Fibroblast of the aortic adventitia (primary cell): ENCODE data around the gene SYNE1. TPM values are rescaled to one million over a fixed set of nuclear protein-coding genes. Genes with fewer than 3 reads are reported as not detected.

ENCODE experiments used
- DNase-seq: peaks from one replicate; pipeline ENCODE4 v3.0.0-alpha.2; 2010; ENCODE audit warnings: low read depth
- H3K4me3 ChIP-seq: 2 replicates; pipeline ENCODE4 v1.5.1; 2011; ENCODE audit warnings: low read depth, mild to moderate bottlenecking, control low read depth, low read length, moderate library complexity
- CTCF ChIP-seq: IDR thresholded peaks from 2 replicates; pipeline ENCODE4 v1.5.1; 2011; ENCODE audit warnings: mild to moderate bottlenecking, low read length, control low read depth, inconsistent platforms; ENCODE audit not compliant: insufficient read depth
- total RNA-seq: library from RNA; depleted of rRNA; stranded (reverse); fragments of >200 nt; gene quantifications from 2 replicates; pipeline ENCODE4 v1.2.3, GENCODE V29; 2012; ENCODE audit warnings: low replicate concordance

Gene SYNE1
- total RNA-seq, 1 donor, result 193 TPM

GRCh38 chr6:152314483-152314832 lies 322.7 kb downstream of the SYNE1 start:
- TF ChIP-seq CTCF, result peak; percentile 31
- DNase-seq, result no peak

GRCh38 chr6:152313542-152314482 lies 323.4 kb downstream of the SYNE1 start:
- peak; percentile 80 for DNase-seq
- TF ChIP-seq CTCF, result no peak
- no peak overlapping the region for H3K4me3 ChIP-seq

More at GRCh38 chr6:152314483-152314832, 322.7 kb downstream of the SYNE1 start:
- H3K4me3 ChIP-seq, result no peak overlapping the region

GRCh38 chr6:152312434-152312833 lies 324.7 kb downstream of the SYNE1 start:
- no peak overlapping the region for H3K4me3 ChIP-seq
- no peak for TF ChIP-seq CTCF
- DNase-seq, result no peak

GRCh38 chr6:152310371-152310954 lies 326.7 kb downstream of the SYNE1 start:
- no peak overlapping the region for H3K4me3 ChIP-seq
- TF ChIP-seq CTCF, result no peak
- DNase-seq, result no peak

- no peak for TF ChIP-seq CTCF
- DNase-seq, result no peak
- no peak overlapping the region for H3K4me3 ChIP-seq
Measured at GRCh38 chr6:152309648-152310047, 327.5 kb downstream of the SYNE1 start.

GRCh38 chr6:152309006-152309405 lies 328.2 kb downstream of the SYNE1 start:
- H3K4me3 ChIP-seq, result no peak overlapping the region
- no peak for TF ChIP-seq CTCF
- no peak for DNase-seq
